Activated CD8-positive, alpha-beta memory T cell treated with anti-CD3 and anti-CD28 coated beads, Interleukin-2, amount 50 U/mL, for 24 hours (primary cell): ENCODE results near the gene RHOB.
"Not testable (repeated sequence)": the region's sequence is repeated elsewhere in the genome, so short reads cannot be mapped to it uniquely, and the experiment has no call there.

Experiments used
- DNase-seq: peaks from one replicate; pipeline ENCODE4 v3.0.0-alpha.2; 2020; ENCODE audit errors: extremely low read depth

RHOB gene

DNA sequence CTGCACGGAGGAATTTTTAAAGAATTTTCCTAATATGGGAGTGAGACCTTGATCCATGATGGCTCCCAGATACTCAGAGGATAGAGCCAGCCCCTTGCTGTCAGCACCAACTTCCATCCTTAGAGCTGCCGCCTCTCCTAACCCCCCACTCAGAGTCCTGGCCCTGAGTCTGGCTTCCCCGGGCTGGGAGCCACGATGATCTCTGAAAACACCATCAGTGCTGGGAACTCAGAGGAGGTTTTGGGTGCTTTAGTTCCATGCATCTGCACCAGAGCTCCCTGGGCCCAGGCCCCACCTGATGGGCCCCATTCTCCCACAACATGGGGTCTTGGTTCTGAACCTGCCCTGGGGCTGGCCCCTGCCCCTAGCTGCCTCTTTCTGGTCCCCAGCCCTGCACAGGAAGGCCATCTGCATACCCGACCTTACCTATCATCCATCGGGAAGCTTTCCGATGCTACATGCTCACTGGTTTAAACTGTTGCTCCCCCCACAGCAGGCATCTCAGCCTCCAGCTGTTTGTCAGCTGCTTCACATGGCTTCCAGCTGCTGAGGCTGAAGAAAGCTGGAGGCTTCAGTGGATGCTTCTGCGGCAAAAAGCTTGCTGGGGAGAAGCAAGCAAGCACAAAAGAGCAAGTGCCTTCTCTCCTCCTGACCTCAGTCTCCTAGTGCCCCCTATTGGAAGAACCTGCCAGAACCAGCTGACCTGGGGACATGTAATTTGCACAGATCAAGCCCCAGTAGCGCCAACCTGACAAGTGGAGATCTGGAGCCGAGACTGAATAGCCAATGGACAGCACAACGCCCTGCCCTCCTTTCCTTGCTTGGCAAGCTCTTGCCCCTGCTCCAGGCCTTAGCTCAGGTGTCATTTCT is 24.2 kb upstream of the RHOB start:
- DNase-seq, result no peak

DNA sequence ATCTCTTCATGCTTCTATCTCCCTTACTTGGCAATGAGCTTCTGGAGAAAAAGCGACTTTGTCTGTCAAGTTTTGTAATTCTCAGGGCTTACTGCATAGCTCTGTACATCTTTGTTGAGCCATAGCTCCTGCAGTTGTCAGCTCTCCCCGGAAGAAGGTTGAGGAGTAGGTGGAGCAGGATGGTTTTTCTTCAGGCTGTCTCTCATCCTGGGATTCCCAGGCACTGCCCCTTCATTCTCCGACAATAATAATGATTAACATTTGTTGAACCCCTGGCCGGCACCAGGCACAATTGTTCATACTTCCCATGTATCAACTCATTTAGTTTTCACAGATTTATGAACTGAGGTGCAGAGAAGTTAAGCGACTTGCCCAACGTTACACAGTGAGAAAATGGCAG is 23.5 kb upstream of the RHOB start:
- DNase-seq, result no peak

DNA sequence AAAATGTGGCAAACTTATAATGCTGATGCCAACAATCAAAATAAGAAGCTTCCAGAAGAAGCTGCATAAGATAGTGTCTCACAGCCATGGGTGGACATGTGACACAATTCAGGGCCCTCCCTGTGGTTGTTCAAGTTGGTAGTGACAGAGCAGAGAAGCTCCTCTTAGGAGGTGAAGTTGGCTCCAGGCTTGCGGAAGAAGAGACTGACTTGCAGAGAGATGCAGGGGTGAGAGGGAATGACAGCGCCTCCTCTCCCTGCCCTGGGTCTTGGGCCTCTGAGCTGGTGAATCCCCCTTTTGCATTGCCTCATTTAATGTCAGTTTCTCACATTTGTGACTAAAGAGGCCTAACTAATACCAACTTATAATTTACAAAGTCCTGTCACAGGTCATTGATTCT is 23.0 kb upstream of the RHOB start:
- DNase-seq, result no peak

DNA sequence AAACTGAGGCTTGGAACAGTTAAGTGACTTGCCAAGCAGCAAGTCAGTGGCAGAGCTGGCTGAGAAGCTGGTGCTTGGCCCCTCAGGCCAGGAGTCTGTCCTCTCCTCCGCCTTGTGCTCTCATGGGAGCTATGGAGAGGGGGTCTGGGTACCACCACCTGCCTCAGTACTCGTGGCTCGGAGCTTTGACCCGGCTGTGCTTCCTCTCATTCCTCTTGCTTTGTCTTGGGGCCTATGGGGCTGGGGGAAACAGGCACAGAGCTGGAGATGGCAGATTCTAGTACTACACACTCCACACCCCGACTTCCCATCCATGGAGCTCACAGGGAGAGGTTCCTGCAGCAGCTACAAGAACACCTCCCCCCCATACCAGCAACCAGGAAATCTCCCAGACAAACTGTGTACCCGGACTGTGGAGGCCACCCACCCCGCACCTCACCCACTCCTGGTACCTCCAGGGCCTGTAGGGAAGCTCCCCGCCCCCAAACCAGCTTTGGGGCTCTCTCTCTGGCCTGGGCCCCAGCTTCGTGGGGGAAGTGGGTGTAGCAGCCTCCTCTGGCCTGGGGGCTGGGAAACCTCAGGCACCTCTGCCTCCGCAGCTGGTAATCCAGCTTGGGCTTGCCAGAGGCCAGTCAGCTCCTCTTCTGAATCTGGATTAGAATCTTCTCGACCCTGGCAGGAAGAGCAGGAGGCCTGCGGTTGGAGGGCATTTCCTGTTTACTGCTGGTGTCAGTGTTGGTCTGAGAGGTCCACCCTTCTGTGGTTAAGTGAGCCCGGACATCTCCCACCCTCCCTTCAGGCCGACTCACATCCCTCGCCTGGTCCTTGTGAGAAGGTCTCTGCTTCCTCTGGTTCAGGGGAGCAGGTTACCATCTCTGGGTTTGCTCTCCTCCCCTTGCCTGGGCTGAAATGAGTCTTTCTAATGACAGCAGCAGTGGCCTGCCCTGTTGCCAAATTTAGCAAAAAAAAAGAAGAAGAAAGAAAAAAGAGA is 22.3 kb upstream of the RHOB start:
- no peak for DNase-seq

DNA sequence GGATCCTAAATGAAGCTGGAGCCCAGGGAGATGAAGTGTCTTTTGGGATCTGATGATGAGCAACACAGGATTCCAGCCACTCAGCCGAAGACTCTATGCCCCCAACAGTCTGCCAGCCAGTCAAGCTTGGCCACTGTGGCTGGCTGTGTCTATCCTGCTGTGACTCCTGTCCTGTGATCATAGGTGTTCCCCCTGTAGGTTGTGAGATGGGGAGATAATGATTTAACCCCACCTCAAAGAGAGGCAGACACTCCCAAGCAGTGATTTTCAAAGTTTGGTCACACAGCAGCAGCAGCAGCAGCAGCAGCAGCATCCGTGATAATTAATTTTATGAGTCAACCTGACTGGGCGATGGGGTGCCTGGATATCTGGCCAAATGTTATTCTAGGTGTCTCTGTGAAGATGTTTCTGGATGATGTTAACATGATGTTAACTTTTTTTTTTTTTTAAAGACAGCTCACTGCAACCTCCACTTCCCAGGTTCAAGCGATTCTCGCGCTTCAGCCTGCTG is 21.4 kb upstream of the RHOB start:
- DNase-seq, result no peak

DNA sequence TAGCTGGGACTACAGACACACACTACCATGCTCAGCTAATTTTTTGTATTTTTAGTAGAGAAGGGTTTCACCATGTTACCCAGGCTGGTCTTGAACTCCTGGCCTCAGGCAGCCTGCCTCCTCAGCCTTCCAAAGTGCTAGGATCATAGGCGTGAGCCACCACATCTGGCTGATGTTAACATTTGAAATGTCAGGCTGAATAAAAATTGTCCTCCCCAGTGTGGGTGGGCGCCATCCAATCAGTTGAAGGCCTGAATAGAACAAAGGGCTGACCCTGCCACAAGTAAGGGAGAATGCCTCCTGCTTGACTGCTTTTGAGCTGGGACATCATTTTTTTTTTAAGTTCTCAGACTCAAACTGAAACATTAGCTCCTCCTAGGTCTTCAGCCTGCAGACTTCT is 21.0 kb upstream of the RHOB start:
- DNase-seq, result no peak

DNA sequence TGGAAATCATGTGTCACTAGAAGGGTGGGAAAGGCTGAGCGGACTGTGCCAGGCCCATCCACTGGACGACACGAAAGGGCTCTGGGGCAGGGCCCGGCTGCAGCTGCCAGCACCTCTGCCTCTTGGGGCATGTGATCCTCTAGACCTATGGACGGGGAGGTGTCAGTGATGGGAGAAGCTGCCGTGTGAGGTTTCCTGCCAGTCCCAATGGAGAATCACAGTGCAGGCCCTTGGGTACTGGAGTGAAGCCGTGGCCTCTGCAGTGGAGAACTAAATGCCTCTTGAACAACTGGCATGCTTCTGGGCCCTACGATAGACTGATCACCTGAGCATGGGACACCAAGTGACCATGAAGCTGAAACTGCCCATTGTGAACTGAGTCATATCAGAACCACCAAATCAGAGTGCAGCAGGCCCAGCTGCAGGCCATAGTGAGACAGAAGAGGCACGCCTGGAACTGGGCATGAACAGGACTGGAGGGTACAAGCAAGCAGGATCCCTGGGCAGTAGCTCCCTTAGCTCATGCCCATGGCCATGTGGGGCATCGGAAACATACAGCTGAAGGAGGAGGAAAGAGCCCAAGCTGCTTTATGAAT is 18.8 kb upstream of the RHOB start:
- no peak for DNase-seq

DNA sequence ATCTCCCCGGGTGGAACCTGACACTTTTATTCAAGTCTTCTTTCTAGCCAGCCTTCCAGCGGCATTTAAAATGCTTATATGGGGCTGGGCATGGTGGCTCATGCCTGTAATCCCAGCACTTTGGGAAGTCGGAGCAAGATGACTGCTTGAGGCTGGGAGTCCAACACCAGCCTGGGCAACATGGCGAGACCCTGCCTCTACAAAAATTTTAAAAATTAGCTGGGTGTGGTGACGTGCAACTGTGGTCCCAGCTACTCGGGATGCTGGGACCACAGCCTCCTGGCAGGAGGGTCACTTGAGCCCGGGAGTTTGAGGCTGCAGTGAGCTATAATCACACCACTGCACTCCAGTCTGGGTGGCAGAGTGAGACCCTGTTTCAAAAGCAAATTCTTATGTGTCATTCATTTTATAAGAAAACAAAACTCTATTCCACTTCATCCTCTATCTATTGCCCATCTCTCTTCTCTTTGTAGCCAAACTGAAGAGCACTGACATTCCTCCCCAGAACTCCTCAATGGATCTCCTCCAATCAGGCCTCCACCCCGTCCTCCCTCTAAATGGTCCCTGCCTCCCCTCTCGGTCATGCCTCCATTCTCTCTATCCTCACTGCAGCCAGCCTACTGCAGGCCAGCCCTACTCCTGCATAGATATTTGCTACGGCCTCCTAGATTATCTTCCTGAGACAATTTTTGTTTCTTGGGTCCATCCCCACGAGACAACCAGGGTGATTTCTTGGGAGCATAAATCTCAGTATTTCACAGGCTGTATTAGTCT is 18.0 kb upstream of the RHOB start:
- DNase-seq, result no peak

DNA sequence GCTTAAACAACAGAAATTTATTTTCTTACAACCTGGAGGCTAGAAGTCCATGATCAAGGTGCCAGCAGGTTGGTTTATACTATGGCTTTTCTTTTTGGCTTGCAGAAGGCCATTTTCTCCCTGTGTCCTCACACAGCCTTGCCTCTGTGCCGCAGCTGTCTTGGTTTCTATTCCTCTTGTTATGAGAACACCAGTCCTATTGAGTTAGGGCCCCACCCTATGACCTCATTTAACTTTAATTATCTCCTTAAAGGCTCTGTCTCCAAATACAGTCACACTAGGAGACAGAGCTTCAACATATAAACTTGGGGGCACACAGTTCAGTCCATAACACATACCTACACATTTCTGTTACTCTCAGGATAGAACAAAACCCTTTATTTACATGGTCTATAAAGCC is 17.3 kb upstream of the RHOB start:
- DNase-seq, result no peak

DNA sequence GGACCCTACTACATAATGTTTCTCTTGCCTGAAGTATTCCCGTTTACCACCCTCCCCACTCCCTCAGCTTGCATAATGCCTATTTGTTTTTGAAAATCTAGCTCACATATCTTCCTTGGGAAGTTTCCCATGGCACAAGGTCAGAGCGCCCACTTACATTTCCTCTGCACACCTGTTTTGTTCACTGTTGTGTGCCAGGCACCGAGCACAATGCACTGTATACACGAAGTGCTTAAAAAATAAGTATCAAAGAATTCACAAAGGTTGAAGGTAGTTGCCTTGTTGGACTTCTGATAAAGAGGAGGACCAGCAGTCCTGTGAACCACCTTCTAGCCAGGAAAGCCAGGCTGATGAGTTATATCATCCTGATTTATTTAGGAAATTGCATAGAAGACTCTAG is 16.8 kb upstream of the RHOB start:
- DNase-seq, result no peak

DNA sequence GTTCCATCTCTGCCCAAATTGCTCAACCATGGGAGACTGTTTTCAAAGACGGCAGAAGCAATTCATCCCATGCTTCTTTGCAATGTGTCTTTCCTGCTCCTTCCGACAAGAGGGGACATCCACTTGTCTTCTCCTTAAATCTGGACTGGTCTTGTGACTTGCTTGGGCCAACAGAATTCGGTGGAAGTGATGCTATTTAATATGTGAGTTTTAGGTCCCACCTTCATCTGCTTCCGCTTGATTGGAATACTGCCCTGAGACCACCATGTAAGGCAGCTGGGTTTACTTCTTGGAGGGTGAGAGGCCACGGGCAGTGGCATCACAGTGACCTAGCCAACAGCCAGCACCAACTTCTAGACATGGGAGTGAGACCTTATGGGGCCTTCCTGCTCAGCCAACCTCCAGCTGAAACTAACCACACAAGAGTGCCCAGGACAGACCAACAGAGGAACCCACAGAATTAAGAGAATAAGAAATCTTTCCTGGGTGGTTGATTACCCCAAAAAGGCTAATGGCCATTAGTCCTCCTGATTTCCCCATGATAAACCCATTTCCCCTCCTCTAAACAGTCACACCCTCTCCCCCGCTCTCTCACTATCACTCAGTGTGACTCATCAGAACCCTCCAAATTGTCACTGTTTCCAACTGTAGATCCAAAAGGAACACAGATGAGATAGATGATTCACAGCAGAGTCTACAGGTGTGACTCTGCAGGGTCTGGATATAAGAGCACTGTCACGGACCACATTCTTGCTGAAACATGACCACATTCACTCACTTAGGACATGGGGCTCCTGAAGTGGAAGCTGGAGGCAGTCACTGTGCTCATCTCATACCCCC is 16.2 kb upstream of the RHOB start:
- no peak for DNase-seq

DNA sequence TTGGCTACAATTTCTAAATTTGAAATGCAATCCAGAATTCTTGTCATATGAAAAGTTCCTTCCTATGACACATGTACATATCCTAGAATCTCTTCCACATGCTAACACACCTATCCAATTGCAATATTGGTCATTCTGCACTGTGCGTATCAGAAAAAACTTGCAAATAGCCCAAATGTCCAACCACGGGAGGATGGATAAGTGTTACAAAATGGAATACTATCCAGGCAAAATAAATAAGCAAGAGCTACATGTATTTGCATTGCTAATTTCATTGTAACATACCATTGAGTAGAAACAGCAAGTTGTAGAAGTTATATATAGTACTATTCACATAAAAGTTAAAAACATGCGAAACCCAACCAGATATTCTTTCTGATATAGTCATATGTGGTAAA is 15.6 kb upstream of the RHOB start:
- DNase-seq, result no peak

DNA sequence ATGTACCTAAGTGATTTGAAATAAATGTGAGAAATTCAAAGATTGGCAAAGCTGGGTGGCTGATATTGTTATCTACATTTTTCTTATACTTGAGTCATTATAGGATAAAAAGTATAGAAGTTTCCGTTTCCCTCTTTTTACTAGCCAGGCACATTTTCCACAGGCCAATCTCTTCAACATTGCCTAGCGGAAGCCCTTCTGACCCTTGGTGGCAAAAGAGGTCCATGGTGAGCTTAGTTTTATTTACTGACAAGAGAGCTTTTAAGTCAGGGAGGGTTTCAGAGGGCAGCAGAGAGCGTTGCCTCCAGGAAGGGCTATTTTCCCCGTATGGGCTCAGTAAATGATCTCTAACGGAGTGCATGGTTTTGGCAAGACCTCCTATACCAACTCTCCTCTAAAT is 15.1 kb upstream of the RHOB start:
- DNase-seq, result no peak

DNA sequence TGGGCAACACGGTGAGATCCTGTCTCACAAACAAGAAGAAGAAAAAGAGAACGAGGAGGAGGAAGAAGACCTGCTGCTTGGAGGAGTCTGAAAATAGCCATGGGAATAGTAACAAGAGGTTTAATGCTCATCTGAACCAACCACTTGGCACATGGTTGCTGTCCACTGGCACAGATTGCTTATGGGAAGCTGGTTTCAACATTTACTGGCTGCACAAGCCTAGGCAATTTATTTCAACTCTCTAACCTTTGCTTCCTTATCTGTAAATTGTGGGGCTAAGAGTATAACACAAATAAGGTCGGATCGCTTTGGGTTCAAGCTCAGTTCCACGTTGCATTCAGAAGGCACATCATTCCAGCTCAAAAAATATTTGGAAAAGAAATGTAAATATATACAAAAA is 14.2 kb upstream of the RHOB start:
- no peak for DNase-seq

DNA sequence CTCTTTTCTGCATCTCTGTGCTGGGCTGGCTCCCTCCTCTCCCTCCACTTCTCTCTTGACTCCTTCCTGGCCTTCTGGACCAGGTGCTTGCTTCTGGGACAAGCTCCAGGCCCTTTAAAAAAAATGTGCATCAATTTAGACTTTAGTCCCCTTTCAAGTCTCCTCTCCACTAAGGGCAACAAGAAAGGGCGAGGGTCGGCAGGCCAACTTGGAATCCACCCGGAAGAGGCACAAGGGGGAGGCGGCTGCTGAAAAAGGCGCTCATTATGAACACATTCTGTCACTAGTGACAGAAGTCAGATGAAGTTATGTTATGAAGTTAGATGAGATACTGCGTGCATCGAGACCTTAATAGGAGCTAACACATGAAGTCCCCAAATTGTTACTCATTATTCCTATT is 13.6 kb upstream of the RHOB start:
- DNase-seq, result no peak

DNA sequence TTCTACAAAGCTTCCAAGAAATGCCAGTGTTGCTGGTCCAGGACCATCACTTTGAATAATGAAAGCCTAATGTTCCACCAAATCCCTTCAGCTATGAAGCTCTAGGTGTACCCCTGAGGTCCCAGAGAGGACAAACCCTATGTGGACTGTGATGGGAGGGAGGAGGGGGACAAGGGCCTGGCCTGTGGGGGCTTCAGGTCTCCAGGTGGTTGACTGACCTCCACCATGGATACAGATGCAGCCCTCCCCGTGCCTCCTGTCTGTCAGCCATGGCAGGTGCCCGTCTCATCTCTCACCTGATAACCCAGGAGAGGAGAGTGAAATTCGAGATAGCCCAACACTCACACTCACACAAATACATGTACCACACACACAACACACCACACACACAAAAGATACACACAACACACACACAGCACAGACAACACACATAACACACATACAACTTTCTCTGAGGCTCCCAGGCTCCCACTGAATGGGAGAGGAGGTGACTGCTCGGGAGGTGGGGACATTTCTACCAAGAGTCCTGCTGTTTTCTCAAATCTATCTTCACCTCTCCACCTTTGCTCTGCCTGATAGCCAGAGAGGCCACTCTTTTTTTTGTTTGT is 12.8 kb upstream of the RHOB start:
- no peak for DNase-seq

DNA sequence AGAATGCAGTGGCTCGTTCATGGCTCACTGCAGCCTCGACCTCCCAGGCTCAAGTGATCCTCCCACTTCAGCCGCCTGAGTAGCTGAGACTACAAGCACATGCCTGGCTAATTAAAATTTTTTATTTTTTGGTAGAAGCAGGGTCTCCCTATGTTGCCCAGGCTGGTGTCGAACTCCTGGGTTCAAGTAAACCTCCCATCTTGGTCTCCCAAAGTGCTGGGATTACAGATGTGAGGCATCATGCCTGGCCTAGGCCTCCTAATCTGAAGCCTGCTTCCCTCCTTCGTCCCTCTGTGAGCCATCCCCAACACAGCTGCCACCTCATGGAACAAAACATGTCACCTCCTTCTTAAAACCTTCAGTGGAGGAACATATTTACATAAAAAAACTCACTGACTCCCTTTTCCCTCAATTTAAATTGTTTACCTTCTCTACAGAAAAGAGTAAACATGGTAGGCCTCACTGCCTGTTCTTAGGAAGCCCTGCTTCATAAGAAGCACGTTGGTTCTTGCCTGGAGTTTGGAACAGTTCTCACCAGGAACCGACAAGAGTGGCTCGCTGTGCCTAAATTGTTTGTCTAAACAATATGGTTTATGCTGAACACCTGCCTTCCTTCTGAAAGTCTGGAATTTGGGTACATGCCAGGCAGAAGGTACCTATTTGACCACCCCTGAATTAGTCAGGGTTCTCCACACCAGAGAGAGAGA is 12.1 kb upstream of the RHOB start:
- no peak for DNase-seq

DNA sequence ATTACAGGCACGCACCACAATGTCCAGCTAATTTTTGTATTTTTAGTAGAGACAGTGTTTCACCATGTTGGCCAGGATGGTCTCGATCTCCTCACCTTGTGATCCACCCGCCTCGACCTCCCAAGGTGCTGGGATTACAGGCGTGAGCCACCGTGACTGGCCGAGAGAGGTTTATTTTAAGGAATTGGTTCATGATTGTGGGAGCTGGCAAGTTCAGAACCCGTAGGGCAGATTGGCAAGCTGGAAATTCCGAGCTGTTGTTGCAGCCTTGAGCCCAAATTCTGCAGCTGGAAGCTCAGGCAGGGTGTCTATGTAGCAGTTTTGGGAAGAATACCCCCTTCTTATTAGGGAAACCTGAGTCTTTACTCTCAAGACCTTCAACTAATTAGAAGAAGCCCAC is 11.4 kb upstream of the RHOB start:
- DNase-seq, result not testable (repeated sequence)

DNA sequence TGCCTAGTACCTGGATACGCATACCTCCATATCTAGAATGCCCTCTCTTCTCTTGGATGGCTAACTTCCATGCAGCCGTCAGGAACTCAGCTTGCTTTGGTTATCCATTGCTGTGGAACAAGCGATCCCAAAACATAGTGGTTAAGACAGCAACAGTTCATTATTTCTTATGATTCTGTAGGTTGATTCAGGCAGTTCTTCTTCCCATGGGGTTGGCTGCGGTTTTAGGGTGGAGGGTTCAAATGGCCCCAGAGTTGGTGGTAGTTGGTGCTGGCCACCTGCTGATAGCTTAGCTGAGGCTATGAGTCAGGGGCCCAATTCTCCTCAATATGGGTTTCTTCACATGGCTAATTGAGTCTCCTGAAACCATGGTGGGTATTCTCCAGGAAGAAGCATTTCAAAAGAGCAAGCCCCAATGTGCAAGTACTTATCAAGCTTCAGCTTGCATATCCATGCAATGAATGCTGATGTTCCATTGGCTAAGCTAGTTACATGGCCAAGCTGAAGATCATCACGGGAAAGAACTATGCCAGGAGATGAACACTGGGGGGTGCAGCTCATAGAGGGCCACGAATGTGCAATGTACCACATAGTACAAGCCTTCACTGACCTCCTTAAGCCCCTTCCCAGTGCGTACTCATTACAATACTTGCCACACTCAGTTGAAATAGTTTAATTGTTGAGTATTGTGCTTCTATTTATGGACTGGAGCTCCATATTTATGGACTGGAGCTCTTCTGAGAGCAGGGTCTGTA is 10.0 kb upstream of the RHOB start:
- no peak for DNase-seq
